Measurements from ENCODE around the gene CES2.

DNA sequence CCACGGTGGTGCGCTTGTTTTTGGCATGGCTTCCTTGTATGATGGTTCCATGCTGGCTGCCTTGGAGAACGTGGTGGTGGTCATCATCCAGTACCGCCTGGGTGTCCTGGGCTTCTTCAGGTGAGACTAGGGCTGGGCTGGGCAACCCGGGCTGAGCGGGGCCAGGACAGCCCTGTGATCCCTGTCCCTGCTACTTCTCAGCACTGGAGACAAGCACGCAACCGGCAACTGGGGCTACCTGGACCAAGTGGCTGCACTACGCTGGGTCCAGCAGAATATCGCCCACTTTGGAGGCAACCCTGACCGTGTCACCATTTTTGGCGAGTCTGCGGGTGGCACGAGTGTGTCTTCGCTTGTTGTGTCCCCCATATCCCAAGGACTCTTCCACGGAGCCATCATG is 4.9 kb downstream of the CES2 start:
- TF ChIP-seq, protein P1, sequence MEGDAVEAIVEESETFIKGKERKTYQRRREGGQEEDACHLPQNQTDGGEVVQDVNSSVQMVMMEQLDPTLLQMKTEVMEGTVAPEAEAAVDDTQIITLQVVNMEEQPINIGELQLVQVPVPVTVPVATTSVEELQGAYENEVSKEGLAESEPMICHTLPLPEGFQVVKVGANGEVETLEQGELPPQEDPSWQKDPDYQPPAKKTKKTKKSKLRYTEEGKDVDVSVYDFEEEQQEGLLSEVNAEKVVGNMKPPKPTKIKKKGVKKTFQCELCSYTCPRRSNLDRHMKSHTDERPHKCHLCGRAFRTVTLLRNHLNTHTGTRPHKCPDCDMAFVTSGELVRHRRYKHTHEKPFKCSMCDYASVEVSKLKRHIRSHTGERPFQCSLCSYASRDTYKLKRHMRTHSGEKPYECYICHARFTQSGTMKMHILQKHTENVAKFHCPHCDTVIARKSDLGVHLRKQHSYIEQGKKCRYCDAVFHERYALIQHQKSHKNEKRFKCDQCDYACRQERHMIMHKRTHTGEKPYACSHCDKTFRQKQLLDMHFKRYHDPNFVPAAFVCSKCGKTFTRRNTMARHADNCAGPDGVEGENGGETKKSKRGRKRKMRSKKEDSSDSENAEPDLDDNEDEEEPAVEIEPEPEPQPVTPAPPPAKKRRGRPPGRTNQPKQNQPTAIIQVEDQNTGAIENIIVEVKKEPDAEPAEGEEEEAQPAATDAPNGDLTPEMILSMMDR (IDR thresholded peaks at IDR 0.05): no peak
- no peak for TF ChIP-seq POLR2A (IDR thresholded peaks at IDR 0.05)

Data from thyroid gland (tissue), 4 donors.